NB4 (cell line): ENCODE data around the gene PLXNA2.

ENCODE experiments used
- CTCF ChIP-seq: IDR thresholded peaks from one replicate; pipeline ENCODE4 v1.5.1; 2012; ENCODE audit warnings: low read depth, low read length
- MAX ChIP-seq: IDR thresholded peaks from 2 replicates; pipeline ENCODE4 v1.6.1; 2011; ENCODE audit warnings: low read depth, low read length
- POLR2A ChIP-seq: IDR thresholded peaks from 2 replicates; pipeline ENCODE4 v1.6.1; 2011; ENCODE audit warnings: mild to moderate bottlenecking; ENCODE audit not compliant: insufficient read length; ENCODE audit errors: extremely low read depth

DNA sequence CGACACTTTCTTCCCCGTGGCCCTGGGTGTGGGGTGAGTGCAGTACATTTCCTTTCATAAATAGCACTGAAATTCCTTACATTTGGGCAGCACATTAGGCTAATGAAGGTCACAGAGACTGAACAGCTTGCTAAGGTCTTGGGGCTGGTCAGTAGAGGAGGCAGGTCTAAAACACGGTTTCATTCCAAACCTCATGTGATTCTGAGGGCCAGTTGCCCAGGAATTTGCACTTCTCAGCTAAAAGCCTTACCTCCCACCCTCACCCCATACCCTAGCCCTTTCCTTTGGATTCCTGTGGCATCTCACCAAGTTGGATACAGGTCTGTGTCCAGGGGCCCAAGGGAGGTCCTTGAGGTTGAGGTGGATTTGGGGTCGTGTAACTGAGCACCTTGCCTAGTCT lies 185.4 kb downstream of the PLXNA2 start:
- TF ChIP-seq CTCF: no peak
- TF ChIP-seq POLR2A: no peak
- TF ChIP-seq MAX: no peak
